Panc1 (cell line): ENCODE data around the gene TTLL5.

Source experiments
- POLR2AphosphoS5 ChIP-seq: IDR thresholded peaks from 2 replicates; pipeline ENCODE4 v1.6.1; 2012; ENCODE audit warnings: mild to moderate bottlenecking, low read depth, low read length, moderate library complexity
- TF ChIP-seq, protein P1 (sequence below), 2 experiments: IDR thresholded peaks; 2 replicates each; pipeline ENCODE4 v1.6.1; 2011 to 2012; ENCODE audit warnings: low read depth in 2 of 2, control low read depth in 1 of 2, low read length in 1 of 2, mild to moderate bottlenecking in 1 of 2, moderate library complexity in 1 of 2; ENCODE audit not compliant: insufficient read depth in 1 of 2
- TF ChIP-seq, protein P2 (sequence below): fragments of 450-650 bp; IDR thresholded peaks from 2 replicates; pipeline ENCODE4 v1.5.1; 2017; ENCODE audit warnings: mild to moderate bottlenecking

DNA sequence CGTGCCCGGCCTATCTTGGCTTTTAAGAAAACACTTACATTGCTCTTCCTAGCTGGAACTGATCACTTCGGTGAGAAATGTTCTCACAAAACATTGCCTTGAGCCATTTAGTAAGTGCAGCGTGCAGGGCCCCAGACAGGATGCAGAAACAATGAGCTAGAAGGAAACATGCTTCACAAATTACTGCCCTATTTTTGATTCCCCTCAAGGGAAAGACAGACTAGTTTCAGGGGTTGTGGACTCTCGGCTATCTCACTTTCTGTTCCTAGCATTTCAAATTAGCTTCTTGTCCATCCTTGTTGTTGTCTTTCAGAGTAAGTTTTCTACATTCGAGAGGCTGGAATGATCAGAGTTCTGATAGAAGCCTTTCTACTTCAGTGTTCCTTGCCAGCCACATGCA, 299.2 kb downstream of the TTLL5 start:
- TF ChIP-seq, protein P1, sequence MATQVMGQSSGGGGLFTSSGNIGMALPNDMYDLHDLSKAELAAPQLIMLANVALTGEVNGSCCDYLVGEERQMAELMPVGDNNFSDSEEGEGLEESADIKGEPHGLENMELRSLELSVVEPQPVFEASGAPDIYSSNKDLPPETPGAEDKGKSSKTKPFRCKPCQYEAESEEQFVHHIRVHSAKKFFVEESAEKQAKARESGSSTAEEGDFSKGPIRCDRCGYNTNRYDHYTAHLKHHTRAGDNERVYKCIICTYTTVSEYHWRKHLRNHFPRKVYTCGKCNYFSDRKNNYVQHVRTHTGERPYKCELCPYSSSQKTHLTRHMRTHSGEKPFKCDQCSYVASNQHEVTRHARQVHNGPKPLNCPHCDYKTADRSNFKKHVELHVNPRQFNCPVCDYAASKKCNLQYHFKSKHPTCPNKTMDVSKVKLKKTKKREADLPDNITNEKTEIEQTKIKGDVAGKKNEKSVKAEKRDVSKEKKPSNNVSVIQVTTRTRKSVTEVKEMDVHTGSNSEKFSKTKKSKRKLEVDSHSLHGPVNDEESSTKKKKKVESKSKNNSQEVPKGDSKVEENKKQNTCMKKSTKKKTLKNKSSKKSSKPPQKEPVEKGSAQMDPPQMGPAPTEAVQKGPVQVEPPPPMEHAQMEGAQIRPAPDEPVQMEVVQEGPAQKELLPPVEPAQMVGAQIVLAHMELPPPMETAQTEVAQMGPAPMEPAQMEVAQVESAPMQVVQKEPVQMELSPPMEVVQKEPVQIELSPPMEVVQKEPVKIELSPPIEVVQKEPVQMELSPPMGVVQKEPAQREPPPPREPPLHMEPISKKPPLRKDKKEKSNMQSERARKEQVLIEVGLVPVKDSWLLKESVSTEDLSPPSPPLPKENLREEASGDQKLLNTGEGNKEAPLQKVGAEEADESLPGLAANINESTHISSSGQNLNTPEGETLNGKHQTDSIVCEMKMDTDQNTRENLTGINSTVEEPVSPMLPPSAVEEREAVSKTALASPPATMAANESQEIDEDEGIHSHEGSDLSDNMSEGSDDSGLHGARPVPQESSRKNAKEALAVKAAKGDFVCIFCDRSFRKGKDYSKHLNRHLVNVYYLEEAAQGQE (IDR thresholded peaks at IDR 0.05; ENCODE audit: insufficient read depth in 1 of 2, low read depth in 2 of 2, low read length in 1 of 2): no peak
- TF ChIP-seq, protein P2, sequence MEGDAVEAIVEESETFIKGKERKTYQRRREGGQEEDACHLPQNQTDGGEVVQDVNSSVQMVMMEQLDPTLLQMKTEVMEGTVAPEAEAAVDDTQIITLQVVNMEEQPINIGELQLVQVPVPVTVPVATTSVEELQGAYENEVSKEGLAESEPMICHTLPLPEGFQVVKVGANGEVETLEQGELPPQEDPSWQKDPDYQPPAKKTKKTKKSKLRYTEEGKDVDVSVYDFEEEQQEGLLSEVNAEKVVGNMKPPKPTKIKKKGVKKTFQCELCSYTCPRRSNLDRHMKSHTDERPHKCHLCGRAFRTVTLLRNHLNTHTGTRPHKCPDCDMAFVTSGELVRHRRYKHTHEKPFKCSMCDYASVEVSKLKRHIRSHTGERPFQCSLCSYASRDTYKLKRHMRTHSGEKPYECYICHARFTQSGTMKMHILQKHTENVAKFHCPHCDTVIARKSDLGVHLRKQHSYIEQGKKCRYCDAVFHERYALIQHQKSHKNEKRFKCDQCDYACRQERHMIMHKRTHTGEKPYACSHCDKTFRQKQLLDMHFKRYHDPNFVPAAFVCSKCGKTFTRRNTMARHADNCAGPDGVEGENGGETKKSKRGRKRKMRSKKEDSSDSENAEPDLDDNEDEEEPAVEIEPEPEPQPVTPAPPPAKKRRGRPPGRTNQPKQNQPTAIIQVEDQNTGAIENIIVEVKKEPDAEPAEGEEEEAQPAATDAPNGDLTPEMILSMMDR: no peak
- no peak for TF ChIP-seq POLR2AphosphoS5
